Measurements from ENCODE around the gene SH3BP1.

DNA sequence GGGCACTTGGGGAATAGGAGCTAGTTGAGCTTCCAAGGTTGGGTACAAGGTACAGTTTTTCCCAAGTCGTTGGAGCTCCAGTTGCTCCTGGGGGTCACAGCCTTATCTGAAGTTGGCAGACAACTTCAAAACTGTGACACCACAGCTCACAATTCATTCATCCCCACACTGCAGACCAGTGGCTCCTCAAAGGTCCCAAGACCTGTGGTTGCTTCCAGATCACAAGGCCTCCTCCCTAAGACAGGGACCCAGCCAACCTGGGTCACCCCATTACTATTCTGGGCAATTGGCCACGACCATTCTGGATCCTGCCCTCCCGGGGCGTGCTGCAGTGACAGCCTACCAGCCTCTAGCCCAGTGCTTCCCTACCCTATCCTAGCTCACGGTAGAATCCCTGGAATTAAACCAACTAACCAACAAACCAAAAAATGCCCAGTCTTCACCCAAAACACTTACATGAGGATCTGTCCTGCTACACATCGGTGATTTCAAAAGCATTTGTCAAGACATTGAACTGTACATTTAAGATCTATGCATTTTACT is 18.2 kb downstream of the SH3BP1 start:
- TF ChIP-seq, protein P1, sequence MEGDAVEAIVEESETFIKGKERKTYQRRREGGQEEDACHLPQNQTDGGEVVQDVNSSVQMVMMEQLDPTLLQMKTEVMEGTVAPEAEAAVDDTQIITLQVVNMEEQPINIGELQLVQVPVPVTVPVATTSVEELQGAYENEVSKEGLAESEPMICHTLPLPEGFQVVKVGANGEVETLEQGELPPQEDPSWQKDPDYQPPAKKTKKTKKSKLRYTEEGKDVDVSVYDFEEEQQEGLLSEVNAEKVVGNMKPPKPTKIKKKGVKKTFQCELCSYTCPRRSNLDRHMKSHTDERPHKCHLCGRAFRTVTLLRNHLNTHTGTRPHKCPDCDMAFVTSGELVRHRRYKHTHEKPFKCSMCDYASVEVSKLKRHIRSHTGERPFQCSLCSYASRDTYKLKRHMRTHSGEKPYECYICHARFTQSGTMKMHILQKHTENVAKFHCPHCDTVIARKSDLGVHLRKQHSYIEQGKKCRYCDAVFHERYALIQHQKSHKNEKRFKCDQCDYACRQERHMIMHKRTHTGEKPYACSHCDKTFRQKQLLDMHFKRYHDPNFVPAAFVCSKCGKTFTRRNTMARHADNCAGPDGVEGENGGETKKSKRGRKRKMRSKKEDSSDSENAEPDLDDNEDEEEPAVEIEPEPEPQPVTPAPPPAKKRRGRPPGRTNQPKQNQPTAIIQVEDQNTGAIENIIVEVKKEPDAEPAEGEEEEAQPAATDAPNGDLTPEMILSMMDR (IDR thresholded peaks at IDR 0.05; ENCODE audit: insufficient read depth, low read length, poor library complexity, severe bottlenecking) = no peak
- no peak for TF ChIP-seq EZH2phosphoT487 (conservative IDR thresholded peaks at IDR 0.05; ENCODE audit: low read length)
